ENCODE data around the gene CHAD.

The CHAD gene

GRCh38 chr17:50437409-50437808 lies 31.3 kb downstream of the CHAD start:
- POLR2A ChIA-PET: interaction anchor here (1.0 kb wide), 1 partner anchor 11 kb away, joined by 3 read pairs; the partner anchor contains the start of gene ACSF2

DNA sequence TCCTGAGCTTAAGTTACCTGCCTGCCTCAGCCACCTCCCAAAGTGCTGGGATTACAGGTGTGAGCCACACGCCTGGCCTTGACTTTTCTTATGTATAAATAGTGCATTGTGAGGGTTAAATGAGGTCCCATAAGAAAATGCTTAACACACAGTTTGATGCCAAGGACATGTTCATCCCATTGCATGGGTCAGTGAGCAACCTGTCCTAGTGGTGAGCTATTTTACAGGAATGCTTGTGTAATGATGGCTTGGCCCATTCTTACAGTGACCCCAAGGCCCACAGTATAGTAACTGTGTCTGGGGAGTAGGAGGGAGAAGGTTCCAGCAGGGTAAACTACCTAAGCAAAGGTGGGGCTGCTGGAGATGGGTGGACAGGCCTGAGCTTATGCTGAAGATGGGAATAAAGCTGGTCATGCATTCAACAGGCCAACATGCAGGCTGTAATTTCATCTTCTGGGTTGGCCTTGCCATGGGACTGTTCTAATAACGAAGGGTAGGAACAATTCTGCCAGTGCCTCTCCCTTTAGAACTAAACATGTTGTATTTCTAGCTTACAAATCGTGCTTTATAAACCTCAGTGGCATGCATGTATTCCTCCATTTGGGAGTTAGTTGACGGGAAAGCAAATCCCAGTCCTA lies 36.4 kb downstream of the CHAD start:
- no peak overlapping the region for H3K4me3 ChIP-seq (ENCODE audit: low read depth, low read length)
- peaks cover 3% of the 10 kb centered on the region; the same call in 1 of the 2 replicates for H3K4me1 ChIP-seq (ENCODE audit: control insufficient read depth, insufficient read depth, low read length)
- H3K27ac ChIP-seq (ENCODE audit: extremely low read depth, low read depth, low read length): no peak overlapping the region
- ChIA-PET CTCF (interaction anchor here (0.6 to 9.9 kb wide), 3 partner anchors 34 to 71 kb away, joined by 5 to 71 read pairs (median 7); partner anchors contain the start of gene LRRC59), POLR2A (no interaction called here)
- TF ChIP-seq ZNF664 (tag by site-specific recombination; IDR thresholded peaks at IDR 0.05) (no peak), KLF16 (tag by site-specific recombination; IDR thresholded peaks at IDR 0.05) (no peak), SCRT2 (tag by site-specific recombination; IDR thresholded peaks at IDR 0.05) (peak; percentile 32; the same call in 1 of the 2 replicates)
- no peaks in the 10 kb centered on the region for H3K9me3 ChIP-seq (ENCODE audit: control insufficient read depth, insufficient read depth, low read depth, low read length)
- H3K36me3 ChIP-seq (ENCODE audit: control insufficient read depth in 2 of 2, insufficient read depth in 1 of 2, low read length in 2 of 2): peaks cover 4 to 20% of the 10 kb centered on the region in 2 experiments; a peak in 2 of 3 replicates

More at GRCh38 chr17:50437409-50437808, 31.3 kb downstream of the CHAD start:
- H3K36me3 ChIP-seq (ENCODE audit: control insufficient read depth in 2 of 2, insufficient read depth in 1 of 2, low read length in 2 of 2): peaks cover 4 to 12% of the 10 kb centered on the region in 2 experiments; a peak in 2 of 3 replicates
- no peaks in the 10 kb centered on the region; the same call in 1 of the 2 replicates for H3K4me1 ChIP-seq (ENCODE audit: control insufficient read depth, insufficient read depth, low read length)
- no peak overlapping the region for H3K27ac ChIP-seq (ENCODE audit: extremely low read depth, low read depth, low read length)
- no peak overlapping the region for H3K4me3 ChIP-seq (ENCODE audit: low read depth, low read length)
- TF ChIP-seq KLF1 (tag by site-specific recombination; IDR thresholded peaks at IDR 0.05) (no peak), ZNF121 (tag by site-specific recombination; IDR thresholded peaks at IDR 0.05) (peak; percentile 97), ZFP69B (tag by site-specific recombination; IDR thresholded peaks at IDR 0.05) (no peak), TSHZ1 (tag by site-specific recombination; IDR thresholded peaks at IDR 0.05; ENCODE audit: borderline replicate concordance) (no peak), ZNF292 (tag by site-specific recombination; IDR thresholded peaks at IDR 0.05; ENCODE audit: borderline replicate concordance, low read depth) (no peak), ZBTB48 (tag by site-specific recombination; IDR thresholded peaks at IDR 0.05) (no peak)
- CTCF ChIA-PET: interaction anchor here (1.6 kb wide), 1 partner anchor 40 kb away, joined by 11 read pairs; the partner anchor contains the start of gene LRRC59
- no peaks in the 10 kb centered on the region for H3K9me3 ChIP-seq (ENCODE audit: control insufficient read depth, insufficient read depth, low read depth, low read length)

- peaks cover 4 to 15% of the 10 kb centered on the region in 2 experiments; a peak in 2 of 3 replicates for H3K36me3 ChIP-seq (ENCODE audit: control insufficient read depth in 2 of 2, insufficient read depth in 1 of 2, low read length in 2 of 2)
- peaks cover 7% of the 10 kb centered on the region; the same call in 1 of the 2 replicates for H3K4me1 ChIP-seq (ENCODE audit: control insufficient read depth, insufficient read depth, low read length)
- ChIA-PET CTCF (interaction anchor here (0.7 to 9.9 kb wide), 5 partner anchors 12 to 49 kb away, joined by 3 to 71 read pairs (median 3); partner anchors contain the start of gene LRRC59), POLR2A (interaction anchor here (0.6 to 1.6 kb wide), 4 partner anchors 11 to 294 kb away, joined by 3 to 6 read pairs (median 4); partner anchors contain the start of gene LRRC59)
- H3K9me3 ChIP-seq (ENCODE audit: control insufficient read depth, insufficient read depth, low read depth, low read length): no peaks in the 10 kb centered on the region
- no peak overlapping the region for H3K27ac ChIP-seq (ENCODE audit: extremely low read depth, low read depth, low read length)
- no peak overlapping the region for H3K4me3 ChIP-seq (ENCODE audit: low read depth, low read length)
- no peak for TF ChIP-seq HIC1 (tag by site-specific recombination; IDR thresholded peaks at IDR 0.05)
- TF ChIP-seq ZBTB21 (tag by site-specific recombination; IDR thresholded peaks at IDR 0.05): no peak
- no peak for TF ChIP-seq ZFP3 (tag by site-specific recombination; IDR thresholded peaks at IDR 0.05; ENCODE audit: low read depth)
- no peak for TF ChIP-seq TSHZ1 (tag by site-specific recombination; IDR thresholded peaks at IDR 0.05; ENCODE audit: borderline replicate concordance)
- TF ChIP-seq, protein P1, sequence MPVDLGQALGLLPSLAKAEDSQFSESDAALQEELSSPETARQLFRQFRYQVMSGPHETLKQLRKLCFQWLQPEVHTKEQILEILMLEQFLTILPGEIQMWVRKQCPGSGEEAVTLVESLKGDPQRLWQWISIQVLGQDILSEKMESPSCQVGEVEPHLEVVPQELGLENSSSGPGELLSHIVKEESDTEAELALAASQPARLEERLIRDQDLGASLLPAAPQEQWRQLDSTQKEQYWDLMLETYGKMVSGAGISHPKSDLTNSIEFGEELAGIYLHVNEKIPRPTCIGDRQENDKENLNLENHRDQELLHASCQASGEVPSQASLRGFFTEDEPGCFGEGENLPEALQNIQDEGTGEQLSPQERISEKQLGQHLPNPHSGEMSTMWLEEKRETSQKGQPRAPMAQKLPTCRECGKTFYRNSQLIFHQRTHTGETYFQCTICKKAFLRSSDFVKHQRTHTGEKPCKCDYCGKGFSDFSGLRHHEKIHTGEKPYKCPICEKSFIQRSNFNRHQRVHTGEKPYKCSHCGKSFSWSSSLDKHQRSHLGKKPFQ (tag by site-specific recombination; IDR thresholded peaks at IDR 0.05): no peak
- TF ChIP-seq ZBTB17 (tag by site-specific recombination; IDR thresholded peaks at IDR 0.05): no peak
- TF ChIP-seq YY2 (tag by site-specific recombination; IDR thresholded peaks at IDR 0.05): no peak
Measured at GRCh38 chr17:50430821-50431618, 37.7 kb downstream of the CHAD start.
